Lung (tissue), 12 donors: ENCODE measurements around the gene ZBTB7B. TPM values are rescaled to one million over a fixed set of nuclear protein-coding genes. Genes with fewer than 3 reads are reported as not detected.

ENCODE experiments used
- ATAC-seq: fragments of 200-7000 bp; cut with Tn5 transposase; one replicate; pipeline ENCODE4 v1.9.1; 2020; ENCODE audit warnings: moderate number of reproducible peaks; ENCODE audit not compliant: insufficient read depth, low FRiP score
- DNase-seq, 3 donors: peaks; one replicate each; pipeline ENCODE4 v3.0.0-alpha.2; 2013 to 2017
- H3K27ac ChIP-seq, 2 donors: one replicate each; pipeline ENCODE4 v1.5.1; 2013; ENCODE audit warnings: mild to moderate bottlenecking in 2 of 2, moderate library complexity in 2 of 2, control low read depth in 1 of 2, inconsistent platforms in 1 of 2, low read depth in 1 of 2, low read length in 1 of 2
- H3K27me3 ChIP-seq, 3 donors: one replicate each; pipeline ENCODE4 v1.5.1; 2013; ENCODE audit warnings: low read length in 2 of 3; ENCODE audit not compliant: control insufficient read depth in 3 of 3, insufficient read depth in 3 of 3
- H3K36me3 ChIP-seq, 4 donors: one replicate each; pipeline ENCODE4 v1.5.1; 2013; ENCODE audit warnings: low read length in 4 of 4, mild to moderate bottlenecking in 1 of 4, moderate library complexity in 1 of 4; ENCODE audit not compliant: control insufficient read depth in 4 of 4, insufficient read depth in 4 of 4
- H3K4me1 ChIP-seq, 5 donors: one replicate each; pipeline ENCODE4 v1.5.1; 2013; ENCODE audit warnings: low read length in 5 of 5, mild to moderate bottlenecking in 2 of 5, moderate library complexity in 1 of 5; ENCODE audit not compliant: control insufficient read depth in 5 of 5, insufficient read depth in 5 of 5
- H3K4me3 ChIP-seq: one replicate; pipeline ENCODE4 v1.5.1; 2013; ENCODE audit warnings: mild to moderate bottlenecking, control low read depth, moderate library complexity
- H3K9ac ChIP-seq, 2 donors: one replicate each; pipeline ENCODE4 v1.5.1; 2013; ENCODE audit warnings: low read length in 2 of 2, control low read depth in 1 of 2; ENCODE audit not compliant: insufficient read depth in 1 of 2
- H3K9me3 ChIP-seq, 4 donors: one replicate each; pipeline ENCODE4 v1.5.1; 2013; ENCODE audit warnings: low read length in 3 of 4, mild to moderate bottlenecking in 1 of 4, moderate library complexity in 1 of 4; ENCODE audit not compliant: control insufficient read depth in 4 of 4, insufficient read depth in 3 of 4
- CTCF ChIP-seq: IDR thresholded peaks from 2 replicates; pipeline ENCODE4 v1.5.1; 2012; ENCODE audit warnings: mild to moderate bottlenecking; ENCODE audit errors: control extremely low read depth, extremely low read depth
- WGBS, 2 donors: extraction: QIAGEN DNeasy Blood & Tissue Kit; methylation state at CpG; one replicate each; pipeline ENCODE4 v1.1.7; 2013; 5-methylcytosine and 5-hydroxymethylcytosine counted together
- polyA plus RNA-seq, 2 donors: library from polyadenylated mRNA; stranded (reverse); fragments of 200-250 nt; gene quantifications; one replicate each; pipeline ENCODE4 v1.2.1, GENCODE V29; 2013
- total RNA-seq, 2 donors: library from RNA; depleted of rRNA in 1 of 2; stranded (reverse); fragments of >200 nt in 1 of 2; gene quantifications; one replicate each; pipeline ENCODE4 v1.2.1, GENCODE V29; 2014 to 2021
- donor health status: control.
- donor health status: control.
- donor health status: Bipolar disorder and iron deficiency.
- donor health status: healthy.
- donor health status: DM: yes; HTN: yes; CAD: no.

Gene ZBTB7B
- total and polyA plus RNA-seq, 4 donors = 41.9 to 83.3 (median 55.2) TPM

- DNase-seq (no peak), ATAC-seq (no peak)
- H3K27ac ChIP-seq = peak overlapping the region in 1 of 2 donors; percentile 94
- H3K36me3 ChIP-seq = peaks cover 18 to 41% (median 27%) of the 10 kb centered on the region in 4 donors
- peak overlapping the region in 1 of 2 donors; percentile 7 for H3K9ac ChIP-seq
- peak overlapping the region; percentile 12 for H3K4me3 ChIP-seq
- no peak for TF ChIP-seq CTCF
- WGBS, 2 donors = 68 to 70% methylated on average over 5 of the region's 5 CpGs
- H3K9me3 ChIP-seq = no peaks in the 10 kb centered on the region
- peaks cover 0 to 51% (median 22%) of the 10 kb centered on the region in 5 donors for H3K4me1 ChIP-seq
- no peaks in the 10 kb centered on the region for H3K27me3 ChIP-seq
Measured at GRCh38 chr1:154969246-154969645, 33.4 kb upstream of the ZBTB7B start.

- Histone ChIP-seq H3K27me3 (no peaks in the 10 kb centered on the region), H3K4me1 (peaks cover 0 to 51% (median 22%) of the 10 kb centered on the region in 5 donors), H3K9me3 (no peaks in the 10 kb centered on the region), H3K9ac (peak overlapping the region; percentile 14 to 41), H3K27ac (peak overlapping the region; percentile 94 to 96), H3K36me3 (peaks cover 15 to 37% (median 27%) of the 10 kb centered on the region in 4 donors), H3K4me3 (peak overlapping the region; percentile 29)
- no peak for ATAC-seq
- 37 to 42% methylated on average over 19 to 22 of the region's 22 CpGs for WGBS, 2 donors
- DNase-seq = peak; percentile 27 to 54 (median 32)
- no peak for TF ChIP-seq CTCF
Measured at GRCh38 chr1:154969860-154970452, 32.6 kb upstream of the ZBTB7B start.

- H3K27me3 ChIP-seq = no peaks in the 10 kb centered on the region
- peak within 1 kb of the TSS; percentile 41 to 69 for H3K9ac ChIP-seq
- H3K27ac ChIP-seq = peak within 1 kb of the TSS; percentile 94 to 96
- peak within 1 kb of the TSS; percentile 29 for H3K4me3 ChIP-seq
- H3K4me1 ChIP-seq = peaks cover 0 to 52% (median 22%) of the 10 kb centered on the region in 5 donors
- no peak for TF ChIP-seq CTCF
- ATAC-seq (peak; percentile 37), DNase-seq (peak; percentile 94 to 97 (median 97))
- WGBS, 2 donors = 14 to 21% methylated on average over 15 of the region's 15 CpGs
- H3K36me3 ChIP-seq = peaks cover 10 to 30% (median 21%) of the 10 kb centered on the region in 4 donors
- no peaks in the 10 kb centered on the region for H3K9me3 ChIP-seq
Measured at GRCh38 chr1:154970631-154971340, 31.8 kb upstream of the ZBTB7B start, which contains the start of gene SHC1. SHC1 (minus strand) TSS chr1:154970747; CDS start chr1:154970526, 221 bp downstream.
